HG03439 (cell line): ENCODE data around the gene KSR1.
"Not testable (repeated sequence)": the region's sequence is repeated elsewhere in the genome, so short reads cannot be mapped to it uniquely, and the experiment has no call there.

ENCODE experiments used
- ATAC-seq: cut with Tn5 transposase; IDR thresholded peaks from one replicate; pipeline ENCODE4 v1.9.1; 2021; ENCODE audit warnings: mild to moderate bottlenecking, moderate library complexity; ENCODE audit not compliant: unreplicated experiment

KSR1 gene

GRCh38 chr17:27455914-27456680 lies at the start of gene KSR1:
KSR1 (plus strand) TSS chr17:27456448; CDS start chr17:27456644, 196 bp downstream.
- peak; percentile 79 for ATAC-seq

GRCh38 chr17:27407916-27408864 lies 48.1 kb upstream of the KSR1 start:
- ATAC-seq = no peak

GRCh38 chr17:27408891-27409290 lies 47.4 kb upstream of the KSR1 start:
- ATAC-seq = no peak

GRCh38 chr17:27412158-27412557 lies 44.1 kb upstream of the KSR1 start:
- not testable (repeated sequence) for ATAC-seq

- ATAC-seq = no peak
These were observed 42.9 kb upstream of the KSR1 start for GRCh38 chr17:27413315-27413714.

- ATAC-seq = no peak
These were observed 42.5 kb upstream of the KSR1 start for GRCh38 chr17:27413792-27414191.

- no peak for ATAC-seq
These were observed 42.0 kb upstream of the KSR1 start for GRCh38 chr17:27414271-27414670.

GRCh38 chr17:27414694-27415093 lies 41.6 kb upstream of the KSR1 start:
- ATAC-seq = no peak

- ATAC-seq = no peak
These were observed 41.0 kb upstream of the KSR1 start for GRCh38 chr17:27415120-27415795.

- no peak for ATAC-seq
These were observed 38.5 kb upstream of the KSR1 start for GRCh38 chr17:27417596-27418365.

GRCh38 chr17:27418366-27418615 lies 38.0 kb upstream of the KSR1 start:
- no peak for ATAC-seq

GRCh38 chr17:27419156-27419555 lies 37.1 kb upstream of the KSR1 start:
- ATAC-seq = no peak

GRCh38 chr17:27420211-27420950 lies 35.9 kb upstream of the KSR1 start:
- ATAC-seq = no peak

GRCh38 chr17:27421111-27421510 lies 35.1 kb upstream of the KSR1 start:
- ATAC-seq = no peak

GRCh38 chr17:27421626-27422025 lies 34.6 kb upstream of the KSR1 start:
- not testable (repeated sequence) for ATAC-seq

GRCh38 chr17:27422601-27423000 lies 33.6 kb upstream of the KSR1 start:
- no peak for ATAC-seq

- no peak for ATAC-seq
These were observed 32.6 kb upstream of the KSR1 start for GRCh38 chr17:27423651-27424050.

GRCh38 chr17:27424516-27424915 lies 31.7 kb upstream of the KSR1 start:
- no peak for ATAC-seq

- no peak for ATAC-seq
These were observed 31.3 kb upstream of the KSR1 start for GRCh38 chr17:27424941-27425340.

- ATAC-seq = not testable (repeated sequence)
These were observed 30.7 kb upstream of the KSR1 start for GRCh38 chr17:27425571-27425970.
